ENCODE results near the gene MYO18A.

GRCh38 chr17:29165261-29165660 lies 14.9 kb downstream of the MYO18A start:
- no peak for TF ChIP-seq POLR2A (IDR thresholded peaks at IDR 0.05)
- TF ChIP-seq CTCF (IDR thresholded peaks at IDR 0.05), result no peak

All from prostate gland (tissue), 2 donors.